CD14-positive monocyte (primary cell): ENCODE measurements around the gene EIF4A2. TPM values are rescaled to one million over a fixed set of nuclear protein-coding genes. Genes with fewer than 3 reads are reported as not detected.
A peak's percentile ranks its signal among the peaks of the same experiment; 100 is the strongest.

Source experiments
- DNase-seq, 3 donors: peaks; one replicate each; pipeline ENCODE4 v3.0.0-alpha.2; 2011 to 2022
- H2AFZ ChIP-seq: 2 replicates; pipeline ENCODE4 v1.6.0; 2012; ENCODE audit warnings: mild to moderate bottlenecking, low read depth, low read length, inconsistent platforms; ENCODE audit not compliant: insufficient read depth, poor library complexity, severe bottlenecking
- H3K27ac ChIP-seq, 2 donors: 1 replicate in 1 of 2; 2 replicates in 1 of 2; pipeline ENCODE4 v1.5.1; 2012 to 2013; ENCODE audit warnings: low read length in 2 of 2, control low read depth in 1 of 2, inconsistent platforms in 1 of 2, low read depth in 1 of 2, mild to moderate bottlenecking in 1 of 2
- H3K27me3 ChIP-seq, 2 donors: one replicate each; pipeline versions ENCODE4 v1.6.0 to v1.6.1; 2011 to 2013; ENCODE audit warnings: low read length in 2 of 2; ENCODE audit not compliant: control insufficient read depth in 2 of 2, insufficient read depth in 2 of 2
- H3K36me3 ChIP-seq, 2 donors: replicated peaks in 1 of 2; 1 replicate in 1 of 2; 2 replicates in 1 of 2; pipeline versions ENCODE4 v1.5.1 to v1.6.1; 2012 to 2013; ENCODE audit warnings: low read length in 2 of 2, control low read depth in 1 of 2, inconsistent platforms in 1 of 2, mild to moderate bottlenecking in 1 of 2; ENCODE audit not compliant: insufficient read depth in 2 of 2, control insufficient read depth in 1 of 2
- H3K4me1 ChIP-seq, 2 donors: 1 replicate in 1 of 2; 2 replicates in 1 of 2; pipeline versions ENCODE4 v1.5.1 to v1.6.1; 2012 to 2013; ENCODE audit warnings: low read length in 2 of 2, control low read depth in 1 of 2, inconsistent platforms in 1 of 2, mild to moderate bottlenecking in 1 of 2, moderate library complexity in 1 of 2; ENCODE audit not compliant: insufficient read depth in 2 of 2, control insufficient read depth in 1 of 2
- H3K4me2 ChIP-seq: replicated peaks from 2 replicates; pipeline ENCODE3; 2012; ENCODE audit warnings: low read length, moderate library complexity, mild to moderate bottlenecking; ENCODE audit not compliant: poor library complexity, severe bottlenecking; ENCODE audit errors: extremely low read depth
- H3K4me3 ChIP-seq, 3 experiments: fragments of 200-600 bp in 1 of 3; sonication (generic) in 1 of 3; replicated peaks in 1 of 3; 1 replicate in 2 of 3; 2 replicates in 1 of 3; pipeline ENCODE4 v1.5.1; 2011 to 2013; ENCODE audit warnings: low read length in 3 of 3, mild to moderate bottlenecking in 3 of 3, control low read depth in 2 of 3, low read depth in 2 of 3, inconsistent platforms in 1 of 3, moderate library complexity in 1 of 3
- H3K79me2 ChIP-seq: 2 replicates; pipeline ENCODE4 v1.6.0; 2012; ENCODE audit warnings: mild to moderate bottlenecking, control low read depth, inconsistent platforms, low read length, moderate library complexity; ENCODE audit not compliant: insufficient read depth
- H3K9ac ChIP-seq: 2 replicates; pipeline ENCODE4 v1.6.0; 2017; ENCODE audit warnings: low read length, mild to moderate bottlenecking; ENCODE audit not compliant: insufficient read depth, poor library complexity, severe bottlenecking
- H3K9me3 ChIP-seq, 2 donors: replicated peaks in 1 of 2; 1 replicate in 1 of 2; 2 replicates in 1 of 2; pipeline versions ENCODE4 v1.5.1 to v1.6.1; 2012 to 2013; ENCODE audit warnings: low read length in 2 of 2, control low read depth in 1 of 2; ENCODE audit not compliant: control insufficient read depth in 1 of 2, insufficient read depth in 1 of 2
- H4K20me1 ChIP-seq: 2 replicates; pipeline ENCODE4 v1.6.0; 2012; ENCODE audit warnings: mild to moderate bottlenecking, low read length, control low read depth, moderate library complexity; ENCODE audit not compliant: insufficient read depth
- H3K27ac Mint-ChIP-seq, 7 donors: one replicate each; pipeline ENCODE4 v1.8.0; 2020; ENCODE audit warnings: mild to moderate bottlenecking in 7 of 7, mixed read lengths in 7 of 7, moderate library complexity in 6 of 7, inconsistent platforms in 2 of 7
- H3K27me3 Mint-ChIP-seq, 3 donors: one replicate each; pipeline ENCODE4 v1.8.0; 2021 to 2022; ENCODE audit warnings: low read depth in 3 of 3, mild to moderate bottlenecking in 3 of 3, mixed read lengths in 3 of 3, moderate library complexity in 3 of 3, inconsistent platforms in 1 of 3
- H3K36me3 Mint-ChIP-seq, 2 donors: one replicate each; pipeline ENCODE4 v1.8.0; 2020; ENCODE audit warnings: mixed read lengths in 2 of 2, inconsistent platforms in 1 of 2, mild to moderate bottlenecking in 1 of 2
- H3K4me1 Mint-ChIP-seq: one replicate; pipeline ENCODE4 v1.8.0; 2020; ENCODE audit warnings: mild to moderate bottlenecking, mixed read lengths
- H3K4me3 Mint-ChIP-seq, 2 donors: one replicate each; pipeline ENCODE4 v1.8.0; 2020; ENCODE audit warnings: mild to moderate bottlenecking in 2 of 2, mixed read lengths in 2 of 2, moderate library complexity in 1 of 2
- H3K9me3 Mint-ChIP-seq, 7 donors: one replicate each; pipeline ENCODE4 v1.8.0; 2020 to 2022; ENCODE audit warnings: mixed read lengths in 7 of 7, mild to moderate bottlenecking in 6 of 7, moderate library complexity in 6 of 7, inconsistent platforms in 2 of 7
- CTCF ChIP-seq: fragments of 200-600 bp; IDR thresholded peaks from one replicate; pipeline ENCODE4 v1.8.0; 2022; ENCODE audit warnings: antibody characterized with exemption, mild to moderate bottlenecking
- WGBS: methylation state at CpG from one replicate; pipeline ENCODE4 v1.1.5; 2013; ENCODE audit warnings: missing lambda C conversion rate; ENCODE audit not compliant: insufficient coverage; 5-methylcytosine and 5-hydroxymethylcytosine counted together
- intact Hi-C, 2 donors: fragments of 100-400 bp; cut with micrococcal nuclease; formaldehyde crosslinking; loops; one replicate each; pipeline versions ENCODE4 v1.15.0 to v1.15.1; 2023
- polyA plus RNA-seq, 3 donors: library from polyadenylated mRNA; depleted of rRNA in 1 of 3; unstranded in 2 of 3; stranded (reverse) in 1 of 3; fragments of 300-500 nt in 2 of 3; fragments of >200 nt in 1 of 3; fragmentation: Illumina TruSeq in 2 of 3; gene quantifications; 1 replicate in 2 of 3; 2 replicates in 1 of 3; pipeline ENCODE4 v1.2.3, GENCODE V29; 2012 to 2021

EIF4A2 gene
- polyA plus RNA-seq, 3 donors, result 67.0 to 405 (median 73.0) TPM

- peaks cover 23% of the 10 kb centered on the region for H3K4me1 Mint-ChIP-seq
- H3K36me3 Mint-ChIP-seq, result peaks cover 2 to 7% of the 10 kb centered on the region in 2 donors
- DNase-seq, result peak in 2 of 3 donors; percentile 8 to 9
- Histone ChIP-seq H3K4me2 (no peak overlapping the region), H3K4me1 (peaks cover 12 to 29% of the 10 kb centered on the region in 2 donors), H3K36me3 (no peaks in the 10 kb centered on the region), H3K27ac (no peak overlapping the region), H3K27me3 (peaks cover 53 to 64% of the 10 kb centered on the region in 2 donors), H3K79me2 (no peaks in the 10 kb centered on the region), H3K9me3 (peaks cover 3 to 18% of the 10 kb centered on the region in 2 donors), H3K4me3 (no peak overlapping the region), H3K9ac (no peak overlapping the region), H2AFZ (peak overlapping the region; percentile 35), H4K20me1 (no peaks in the 10 kb centered on the region)
- peaks cover 66 to 71% (median 69%) of the 10 kb centered on the region in 3 donors for H3K27me3 Mint-ChIP-seq
- 3% methylated on average over 23 of the region's 23 CpGs for WGBS
- TF ChIP-seq CTCF, result no peak
- intact Hi-C loops, result loop anchor here in 1 of 2 donors (5.0 kb wide), 1 partner anchor 43 kb away; the partner anchor contains the start of gene EIF4A2
- peak overlapping the region in 1 of 2 donors; percentile 89 for H3K4me3 Mint-ChIP-seq
- peaks cover 0 to 10% (median 4%) of the 10 kb centered on the region in 7 donors for H3K9me3 Mint-ChIP-seq
- no peak overlapping the region for H3K27ac Mint-ChIP-seq
These were observed 42.0 kb downstream of the EIF4A2 start for GRCh38 chr3:186825294-186825821.

GRCh38 chr3:186825872-186826409 lies 42.6 kb downstream of the EIF4A2 start:
- Histone ChIP-seq H2AFZ (no peak overlapping the region), H3K4me2 (no peak overlapping the region)
- H3K27ac Mint-ChIP-seq, result no peak overlapping the region

More at GRCh38 chr3:186825872-186826409, 42.6 kb downstream of the EIF4A2 start:
- WGBS, result 30% methylated on average over 9 of the region's 11 CpGs
- Histone ChIP-seq H3K4me3 (no peak overlapping the region), H3K27ac (no peak overlapping the region), H3K27me3 (peaks cover 59 to 68% of the 10 kb centered on the region in 2 donors), H3K79me2 (no peaks in the 10 kb centered on the region), H3K4me1 (peaks cover 12 to 29% of the 10 kb centered on the region in 2 donors), H3K9ac (no peak overlapping the region), H3K9me3 (peaks cover 3 to 18% of the 10 kb centered on the region in 2 donors), H4K20me1 (no peaks in the 10 kb centered on the region), H3K36me3 (no peaks in the 10 kb centered on the region)
- peaks cover 23% of the 10 kb centered on the region for H3K4me1 Mint-ChIP-seq
- no peak for TF ChIP-seq CTCF
- intact Hi-C loops, result loop anchor here in 1 of 2 donors (5.0 kb wide), 1 partner anchor 44 kb away; the partner anchor contains the start of gene EIF4A2
- H3K36me3 Mint-ChIP-seq, result peaks cover 2 to 7% of the 10 kb centered on the region in 2 donors
- H3K27me3 Mint-ChIP-seq, result peaks cover 66 to 75% (median 72%) of the 10 kb centered on the region in 3 donors
- peaks cover 0 to 10% (median 4%) of the 10 kb centered on the region in 7 donors for H3K9me3 Mint-ChIP-seq
- no peak for DNase-seq
- H3K4me3 Mint-ChIP-seq, result peak overlapping the region; percentile 68 to 89
